Neuron (in vitro differentiated cells): ENCODE measurements around the gene DPM1.
"Not testable (repeated sequence)": the region's sequence is repeated elsewhere in the genome, so short reads cannot be mapped to it uniquely, and the experiment has no call there.

ENCODE experiments used
- H2AFZ ChIP-seq: one replicate; pipeline ENCODE4 v1.6.1; 2013; ENCODE audit warnings: low read depth, mild to moderate bottlenecking, inconsistent platforms, low read length, moderate library complexity
- H3K27me3 ChIP-seq: one replicate; pipeline ENCODE4 v1.6.1; 2013; ENCODE audit warnings: low read length; ENCODE audit not compliant: insufficient read depth
- H3K36me3 ChIP-seq: one replicate; pipeline ENCODE4 v1.6.1; 2013; ENCODE audit warnings: low read length; ENCODE audit not compliant: insufficient read depth
- H3K4me1 ChIP-seq: one replicate; pipeline ENCODE4 v1.6.1; 2013; ENCODE audit warnings: low read length; ENCODE audit not compliant: insufficient read depth
- H3K4me3 ChIP-seq: 2 replicates; pipeline ENCODE4 v1.5.1; 2013; ENCODE audit warnings: mild to moderate bottlenecking, low read length, moderate library complexity
- H3K9me3 ChIP-seq: one replicate; pipeline ENCODE4 v1.6.1; 2013; ENCODE audit warnings: low read length

DPM1 gene

GRCh38 chr20:50992336-50992732 is 34.0 kb upstream of the DPM1 start:
- Histone ChIP-seq H3K36me3 (no peaks in the 10 kb centered on the region), H3K4me3 (no peak overlapping the region), H3K9me3 (no peaks in the 10 kb centered on the region), H3K27me3 (no peaks in the 10 kb centered on the region), H3K4me1 (peaks cover 4% of the 10 kb centered on the region), H2AFZ (no peak overlapping the region)

- Histone ChIP-seq H3K27me3 (no peaks in the 10 kb centered on the region), H3K36me3 (no peaks in the 10 kb centered on the region), H2AFZ (no peak overlapping the region), H3K4me1 (peaks cover 1% of the 10 kb centered on the region), H3K4me3 (no peak overlapping the region), H3K9me3 (no peaks in the 10 kb centered on the region)
These were observed 32.7 kb upstream of the DPM1 start for GRCh38 chr20:50991076-50991475.

- H3K4me1 ChIP-seq = peaks cover 1% of the 10 kb centered on the region
- H3K36me3 ChIP-seq = no peaks in the 10 kb centered on the region
- no peaks in the 10 kb centered on the region for H3K9me3 ChIP-seq
- H3K27me3 ChIP-seq = no peaks in the 10 kb centered on the region
- H2AFZ ChIP-seq = no peak overlapping the region
- no peak overlapping the region for H3K4me3 ChIP-seq
These were observed 29.3 kb upstream of the DPM1 start for GRCh38 chr20:50987493-50988210.

GRCh38 chr20:50983321-50983720 is 25.0 kb upstream of the DPM1 start:
- Histone ChIP-seq H3K4me3 (no peak overlapping the region), H3K9me3 (no peaks in the 10 kb centered on the region), H3K27me3 (no peaks in the 10 kb centered on the region), H3K4me1 (peaks cover 8% of the 10 kb centered on the region), H2AFZ (no peak overlapping the region), H3K36me3 (no peaks in the 10 kb centered on the region)

GRCh38 chr20:50982363-50982762 is 24.0 kb upstream of the DPM1 start:
- Histone ChIP-seq H3K9me3 (no peaks in the 10 kb centered on the region), H2AFZ (no peak overlapping the region), H3K36me3 (no peaks in the 10 kb centered on the region), H3K4me3 (no peak overlapping the region), H3K27me3 (no peaks in the 10 kb centered on the region), H3K4me1 (peaks cover 15% of the 10 kb centered on the region)

GRCh38 chr20:50981714-50982048 is 23.3 kb upstream of the DPM1 start:
- no peak overlapping the region for H3K4me3 ChIP-seq
- no peak overlapping the region for H2AFZ ChIP-seq
- H3K36me3 ChIP-seq = no peaks in the 10 kb centered on the region
- peaks cover 22% of the 10 kb centered on the region for H3K4me1 ChIP-seq
- no peaks in the 10 kb centered on the region for H3K27me3 ChIP-seq
- H3K9me3 ChIP-seq = no peaks in the 10 kb centered on the region

- Histone ChIP-seq H3K4me3 (no peak overlapping the region), H2AFZ (no peak overlapping the region), H3K4me1 (peaks cover 22% of the 10 kb centered on the region), H3K36me3 (no peaks in the 10 kb centered on the region), H3K9me3 (no peaks in the 10 kb centered on the region), H3K27me3 (no peaks in the 10 kb centered on the region)
These were observed 22.8 kb upstream of the DPM1 start for GRCh38 chr20:50980851-50981713.

GRCh38 chr20:50980071-50980681 is 21.8 kb upstream of the DPM1 start:
- H3K9me3 ChIP-seq = no peaks in the 10 kb centered on the region
- peaks cover 22% of the 10 kb centered on the region for H3K4me1 ChIP-seq
- H3K27me3 ChIP-seq = no peaks in the 10 kb centered on the region
- H3K36me3 ChIP-seq = no peaks in the 10 kb centered on the region
- H3K4me3 ChIP-seq = no peak overlapping the region
- no peak overlapping the region for H2AFZ ChIP-seq

GRCh38 chr20:50978533-50978932 is 20.2 kb upstream of the DPM1 start:
- H3K9me3 ChIP-seq, H3K4me3 ChIP-seq, H3K36me3 ChIP-seq, H2AFZ ChIP-seq, H3K27me3 ChIP-seq: not testable (repeated sequence)
- H3K4me1 ChIP-seq = peaks cover 22% of the 10 kb centered on the region

- H3K9me3 ChIP-seq = peaks cover 2% of the 10 kb centered on the region
- peaks cover 22% of the 10 kb centered on the region for H3K4me1 ChIP-seq
- H2AFZ ChIP-seq = no peak overlapping the region
- H3K4me3 ChIP-seq = no peak overlapping the region
- no peaks in the 10 kb centered on the region for H3K36me3 ChIP-seq
- no peaks in the 10 kb centered on the region for H3K27me3 ChIP-seq
These were observed 19.0 kb upstream of the DPM1 start for GRCh38 chr20:50977066-50978021.

GRCh38 chr20:50975701-50976330 is 17.5 kb upstream of the DPM1 start:
- no peak overlapping the region for H3K4me3 ChIP-seq
- no peaks in the 10 kb centered on the region for H3K36me3 ChIP-seq
- no peaks in the 10 kb centered on the region for H3K27me3 ChIP-seq
- peaks cover 2% of the 10 kb centered on the region for H3K9me3 ChIP-seq
- peaks cover 19% of the 10 kb centered on the region for H3K4me1 ChIP-seq
- H2AFZ ChIP-seq = no peak overlapping the region

- Histone ChIP-seq H2AFZ (no peak overlapping the region), H3K4me1 (peaks cover 28% of the 10 kb centered on the region), H3K36me3 (no peaks in the 10 kb centered on the region), H3K9me3 (peaks cover 2% of the 10 kb centered on the region), H3K4me3 (no peak overlapping the region), H3K27me3 (no peaks in the 10 kb centered on the region)
These were observed 11.6 kb upstream of the DPM1 start for GRCh38 chr20:50969912-50970311.
